Measurements from ENCODE around the gene KANSL3.

- TF ChIP-seq EZH2phosphoT487 (IDR thresholded peaks at IDR 0.05; ENCODE audit: insufficient read depth, low read depth) (no peak), EZH2 (IDR thresholded peaks at IDR 0.05; ENCODE audit: insufficient read depth, poor library complexity, severe bottlenecking) (no peak)
Observed at GRCh38 chr2:96663177-96663576, 25.1 kb upstream of the KANSL3 start.
